Measurements from ENCODE around the gene NUDT16. TPM values are rescaled to one million over a fixed set of nuclear protein-coding genes. Genes with fewer than 3 reads are reported as not detected.

Gene NUDT16
- polyA plus RNA-seq, 1 donor (not counting 4 experiments of a cell fraction or from before 2014, with no cell fraction given): 6.9 TPM

GRCh38 chr3:131421301-131421700, 39.7 kb downstream of the NUDT16 start:
- Histone ChIP-seq H3K27ac (ENCODE audit: control insufficient read depth, insufficient read depth, low read length) (no peak overlapping the region), H3K27me3 (ENCODE audit: control insufficient read depth, extremely low read depth, insufficient read depth, low read length) (peaks cover 6% of the 10 kb centered on the region), H3K4me1 (ENCODE audit: control insufficient read depth, extremely low read depth, insufficient read depth, low read length) (no peaks in the 10 kb centered on the region), H3K9ac (ENCODE audit: control insufficient read depth, extremely low read depth, insufficient read depth, low read length) (no peak overlapping the region), H3K36me3 (ENCODE audit: control insufficient read depth in 2 of 2, extremely low read depth in 1 of 2, insufficient read depth in 2 of 2, low read length in 2 of 2) (no peaks in the 10 kb centered on the region), H3K4me2 (ENCODE audit: control insufficient read depth, extremely low read depth, insufficient read depth, low read depth, low read length) (no peak overlapping the region), H4K20me1 (ENCODE audit: control insufficient read depth, extremely low read depth, insufficient read depth, low read length) (no peaks in the 10 kb centered on the region), H3K4me3 (ENCODE audit: control insufficient read depth in 2 of 3, extremely low read depth in 1 of 3, insufficient read depth in 2 of 3, low read depth in 1 of 3, low read length in 3 of 3) (no peak overlapping the region), H3K9me1 (ENCODE audit: control insufficient read depth, extremely low read depth, insufficient read depth, low read length) (no peaks in the 10 kb centered on the region), H3K9me3 (ENCODE audit: control insufficient read depth, low read depth, low read length) (no peaks in the 10 kb centered on the region), H3K79me2 (ENCODE audit: control insufficient read depth, insufficient read depth, low read length) (no peaks in the 10 kb centered on the region), H2AFZ (ENCODE audit: control insufficient read depth, low read length) (no peak overlapping the region)
- dilution Hi-C loops (cut with MboI; ENCODE audit: extremely low pct_ligation_motif_present, low sequenced_read_pairs): no loop called here
- TF ChIP-seq CTCF (optimal IDR thresholded peaks at IDR 0.05 in 1 of 3, IDR thresholded peaks at IDR 0.05 in 1 of 3, conservative IDR thresholded peaks at IDR 0.05 in 1 of 3; ENCODE audit: extremely low read depth in 1 of 3, insufficient read depth in 2 of 3, low read length in 3 of 3) (no peak), EZH2 (IDR thresholded peaks at IDR 0.05; ENCODE audit: low read length) (no peak)
- DNase-seq (ENCODE audit: low read depth, low spot score) (no peak), FAIRE-seq (no peak)

GRCh38 chr3:131421957-131422498, 40.5 kb downstream of the NUDT16 start:
- H3K4me2 ChIP-seq (ENCODE audit: control insufficient read depth, extremely low read depth, insufficient read depth, low read depth, low read length): no peak overlapping the region
- no peaks in the 10 kb centered on the region for H3K79me2 ChIP-seq (ENCODE audit: control insufficient read depth, insufficient read depth, low read length)
- no peak overlapping the region for H3K4me3 ChIP-seq (ENCODE audit: control insufficient read depth in 2 of 3, extremely low read depth in 1 of 3, insufficient read depth in 2 of 3, low read depth in 1 of 3, low read length in 3 of 3)
- no peak overlapping the region for H3K9ac ChIP-seq (ENCODE audit: control insufficient read depth, extremely low read depth, insufficient read depth, low read length)
- no peak overlapping the region for H3K27ac ChIP-seq (ENCODE audit: control insufficient read depth, insufficient read depth, low read length)
- no peak for FAIRE-seq
- TF ChIP-seq CTCF (optimal IDR thresholded peaks at IDR 0.05 in 1 of 3, IDR thresholded peaks at IDR 0.05 in 1 of 3, conservative IDR thresholded peaks at IDR 0.05 in 1 of 3; ENCODE audit: extremely low read depth in 1 of 3, insufficient read depth in 2 of 3, low read length in 3 of 3): no peak
- no peaks in the 10 kb centered on the region for H4K20me1 ChIP-seq (ENCODE audit: control insufficient read depth, extremely low read depth, insufficient read depth, low read length)
- dilution Hi-C loops (cut with MboI; ENCODE audit: extremely low pct_ligation_motif_present, low sequenced_read_pairs): no loop called here
- no peaks in the 10 kb centered on the region for H3K9me1 ChIP-seq (ENCODE audit: control insufficient read depth, extremely low read depth, insufficient read depth, low read length)
- no peak for DNase-seq (ENCODE audit: low read depth, low spot score)
- no peaks in the 10 kb centered on the region for H3K9me3 ChIP-seq (ENCODE audit: control insufficient read depth, low read depth, low read length)
- H3K36me3 ChIP-seq (ENCODE audit: control insufficient read depth in 2 of 2, extremely low read depth in 1 of 2, insufficient read depth in 2 of 2, low read length in 2 of 2): no peaks in the 10 kb centered on the region
- H2AFZ ChIP-seq (ENCODE audit: control insufficient read depth, low read length): no peak overlapping the region
- H3K4me1 ChIP-seq (ENCODE audit: control insufficient read depth, extremely low read depth, insufficient read depth, low read length): no peaks in the 10 kb centered on the region
- peaks cover 6% of the 10 kb centered on the region for H3K27me3 ChIP-seq (ENCODE audit: control insufficient read depth, extremely low read depth, insufficient read depth, low read length)
